VCaP (cell line): ENCODE data around the gene RBMS3.

ENCODE experiments used
- H3K27ac ChIP-seq: fragments of 450-650 bp; 2 replicates; pipeline ENCODE4 v1.5.1; 2017
- CTCF ChIP-seq: fragments of 450-650 bp; conservative IDR thresholded peaks from 2 replicates; pipeline ENCODE4 v1.5.1; 2017; ENCODE audit warnings: mild to moderate bottlenecking, moderate library complexity

RBMS3 gene

GRCh38 chr3:29410220-29410619, 129.3 kb downstream of the RBMS3 start:
- no peak overlapping the region for H3K27ac ChIP-seq
- no peak for TF ChIP-seq CTCF

GRCh38 chr3:29410660-29411405, 130.0 kb downstream of the RBMS3 start:
- no peak for TF ChIP-seq CTCF
- no peak overlapping the region for H3K27ac ChIP-seq

- no peak overlapping the region for H3K27ac ChIP-seq
- no peak for TF ChIP-seq CTCF
Observed at GRCh38 chr3:29412110-29412509, 131.2 kb downstream of the RBMS3 start.

GRCh38 chr3:29414468-29415224, 133.8 kb downstream of the RBMS3 start:
- TF ChIP-seq CTCF, result no peak
- H3K27ac ChIP-seq, result no peak overlapping the region

- H3K27ac ChIP-seq, result no peak overlapping the region
- TF ChIP-seq CTCF, result no peak
Observed at GRCh38 chr3:29415482-29416223, 134.8 kb downstream of the RBMS3 start.

- no peak for TF ChIP-seq CTCF
Observed at GRCh38 chr3:29416514-29416913, 135.6 kb downstream of the RBMS3 start.

GRCh38 chr3:29420106-29420505, 139.2 kb downstream of the RBMS3 start:
- no peak overlapping the region for H3K27ac ChIP-seq
- TF ChIP-seq CTCF, result no peak

More at GRCh38 chr3:29416514-29416913, 135.6 kb downstream of the RBMS3 start:
- no peak overlapping the region for H3K27ac ChIP-seq
